ENCODE measurements around the gene IQSEC1. TPM values are rescaled to one million over a fixed set of nuclear protein-coding genes. Genes with fewer than 3 reads are reported as not detected.

IQSEC1 gene
- total and polyA plus RNA-seq, 2 donors (not counting 3 experiments of a cell fraction or from before 2014, with no cell fraction given): 5.2 to 18.0 TPM

- Histone ChIP-seq H3K4me2 (ENCODE audit: insufficient read depth, low read length) (no peak overlapping the region), H3K4me1 (ENCODE audit: control insufficient read depth, extremely low read depth, insufficient read depth, low read length) (peaks cover 17% of the 10 kb centered on the region), H3K27me3 (ENCODE audit: control insufficient read depth in 2 of 2, insufficient read depth in 2 of 2, low read length in 2 of 2) (no peaks in the 10 kb centered on the region), H3K79me2 (ENCODE audit: control insufficient read depth, insufficient read depth, low read length) (no peaks in the 10 kb centered on the region), H3K27ac (ENCODE audit: insufficient read depth, low read depth, low read length) (no peak overlapping the region), H3K4me3 (replicated peaks in 1 of 3; ENCODE audit: insufficient read depth in 1 of 3, low read depth in 1 of 3, low read length in 3 of 3) (no peak overlapping the region), H4K20me1 (replicated peaks; ENCODE audit: control insufficient read depth, extremely low read depth, insufficient read depth, low read length) (no peaks in the 10 kb centered on the region), H3K9me3 (replicated peaks; ENCODE audit: control insufficient read depth, insufficient read depth, low read length) (no peaks in the 10 kb centered on the region), H3K9me1 (replicated peaks; ENCODE audit: control insufficient read depth, extremely low read depth, insufficient read depth, low read length) (no peaks in the 10 kb centered on the region), H3K9ac (replicated peaks; ENCODE audit: extremely low read depth, insufficient read depth, low read length) (no peak overlapping the region), H3K36me3 (ENCODE audit: control insufficient read depth in 2 of 2, extremely low read depth in 1 of 2, insufficient read depth in 2 of 2, low read length in 2 of 2) (peaks cover 0 to 10% of the 10 kb centered on the region in 2 experiments), H2AFZ (ENCODE audit: low read depth, low read length) (no peak overlapping the region)
- dilution Hi-C loops (cut with MboI; ENCODE audit: extremely low pct_ligation_motif_present, low sequenced_read_pairs) (no loop called here), intact Hi-C loops (cut with micrococcal nuclease) (loop anchor here (5.0 kb wide), 1 partner anchor 46 kb away; no protein-coding TSS in a partner anchor)
- POLR2A ChIA-PET: no interaction called here
- DNase-seq (ENCODE audit: low read depth, low spot score) (no peak), FAIRE-seq (no peak)
- CTCF ChIA-PET: no interaction called here
- BruUV-seq (replicated peaks): no TSS peak
- TF ChIP-seq POLR2AphosphoS5 (IDR thresholded peaks at IDR 0.05; ENCODE audit: insufficient read depth, low read depth, low read length): no peak
- TF ChIP-seq FOS (IDR thresholded peaks at IDR 0.05; ENCODE audit: borderline replicate concordance, insufficient read depth, low read length): no peak
- no peak for TF ChIP-seq MAX (IDR thresholded peaks at IDR 0.05; ENCODE audit: insufficient read depth, insufficient read length)
- no peak for TF ChIP-seq JUN (IDR thresholded peaks at IDR 0.05; ENCODE audit: borderline replicate concordance, insufficient read depth, insufficient read length, low read depth)
- TF ChIP-seq POLR2A (IDR thresholded peaks at IDR 0.05; ENCODE audit: low read depth, low read length): no peak
- no peak for TF ChIP-seq GATA2 (IDR thresholded peaks at IDR 0.05; ENCODE audit: insufficient read depth, insufficient read length, low read depth, low read length)
- no peak for TF ChIP-seq MYC (IDR thresholded peaks at IDR 0.05; ENCODE audit: low read depth, low read length)
- TF ChIP-seq EZH2 (IDR thresholded peaks at IDR 0.05; ENCODE audit: borderline replicate concordance, low read depth, low read length, severe bottlenecking): no peak
- TF ChIP-seq CTCF (IDR thresholded peaks at IDR 0.05; ENCODE audit: extremely low read depth in 1 of 2, insufficient read depth in 1 of 2, low read depth in 1 of 2, low read length in 2 of 2): no peak
Observed at GRCh38 chr3:12921736-12922135, 151.5 kb downstream of the IQSEC1 start.
